Hepatocyte (in vitro differentiated cells): ENCODE measurements around the gene KBTBD2.

Experiments
- CTCF ChIP-seq: fragments of 200-600 bp; sonication (generic); IDR thresholded peaks from 2 replicates; pipeline ENCODE4 v1.5.1; 2016; ENCODE audit warnings: antibody characterized with exemption, mild to moderate bottlenecking; ENCODE audit not compliant: poor library complexity
- EZH2 ChIP-seq: fragments of 200-600 bp; sonication (generic); IDR thresholded peaks from 2 replicates; pipeline ENCODE4 v1.6.1; 2016; ENCODE audit warnings: antibody characterized with exemption, mild to moderate bottlenecking, borderline replicate concordance

GRCh38 chr7:32896564-32897347 lies 5.2 kb upstream of the KBTBD2 start:
- TF ChIP-seq CTCF = no peak
- TF ChIP-seq EZH2 = no peak
